Ramos (cell line): Measurements from ENCODE around the gene FAM53A.

Source experiments
- in situ Hi-C: fragments of 300-500 bp; cut with MboI; formaldehyde crosslinking; loops from one replicate; pipeline ENCODE4 v1.14.3; 2022; ENCODE audit warnings: low sequenced_read_pairs; ENCODE audit not compliant: unreplicated experiment

Gene FAM53A

DNA sequence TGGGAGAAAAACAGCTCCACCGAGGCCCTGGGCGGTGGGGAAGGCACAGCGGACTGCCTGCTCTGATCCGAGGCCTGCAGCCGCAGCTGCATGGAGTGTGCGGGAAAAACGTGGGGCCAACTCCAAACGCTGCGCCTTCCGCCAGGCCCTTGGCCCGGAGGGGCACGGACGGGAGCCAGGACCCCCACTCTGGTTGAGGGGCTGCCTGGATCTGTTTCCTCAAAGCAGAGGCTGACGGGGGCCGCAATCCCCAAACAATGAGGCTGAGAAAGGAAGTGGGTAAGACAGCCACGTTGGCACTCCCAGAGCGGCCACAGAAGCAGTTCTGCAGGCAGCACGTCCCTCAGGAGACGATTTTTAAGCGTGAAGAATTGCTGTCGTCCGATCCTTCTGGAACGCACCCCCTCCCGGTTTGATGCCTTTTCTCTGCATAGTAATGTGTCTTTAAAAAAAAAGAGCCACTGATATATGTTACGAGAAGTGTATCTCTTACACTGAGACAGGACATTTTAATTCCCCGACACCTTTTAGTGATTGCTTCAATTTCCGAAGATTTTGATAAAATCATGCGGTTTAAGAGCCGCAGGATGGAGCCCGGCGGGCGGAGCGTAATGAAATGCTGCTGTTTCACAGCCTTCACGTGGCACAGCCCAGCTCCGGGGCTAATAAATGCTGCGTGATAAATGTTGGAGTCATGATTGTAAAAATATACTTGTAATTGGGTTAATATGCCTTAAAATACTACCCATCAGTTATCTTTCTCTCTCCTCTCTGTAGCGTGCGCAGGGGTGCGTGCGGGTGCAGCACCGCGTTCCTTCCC is 85.7 kb downstream of the FAM53A start:
- in situ Hi-C loops, result no loop called here

- in situ Hi-C loops, result no loop called here
Measured at GRCh38 chr4:1597021-1597931, 86.8 kb downstream of the FAM53A start.

- in situ Hi-C loops, result no loop called here
Measured at GRCh38 chr4:1596393-1596792, 87.7 kb downstream of the FAM53A start.

- in situ Hi-C loops, result no loop called here
Measured at GRCh38 chr4:1595789-1596325, 88.3 kb downstream of the FAM53A start.

GRCh38 chr4:1594871-1595788 is 89.0 kb downstream of the FAM53A start:
- in situ Hi-C loops, result no loop called here

- in situ Hi-C loops, result no loop called here
Measured at GRCh38 chr4:1593881-1594345, 90.2 kb downstream of the FAM53A start.

DNA sequence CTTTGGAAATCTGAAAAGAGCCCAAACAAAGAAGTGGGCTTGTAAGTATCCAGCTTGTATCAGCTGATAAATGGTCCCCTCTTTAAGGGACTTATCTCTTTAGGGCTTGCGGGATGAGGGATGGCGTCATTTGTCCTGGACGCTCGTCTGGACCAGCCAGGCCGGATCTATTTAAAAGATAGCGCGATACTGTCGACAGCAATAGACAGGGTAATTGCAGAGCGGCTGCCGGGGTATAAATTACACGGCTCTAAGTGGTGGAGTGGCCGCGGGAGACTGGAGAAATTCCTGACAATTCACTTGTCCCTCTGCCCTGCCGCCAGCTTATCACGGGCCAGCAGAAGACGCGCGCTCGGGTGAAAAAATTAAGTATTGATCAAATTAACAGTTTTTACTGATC is 90.7 kb downstream of the FAM53A start:
- in situ Hi-C loops, result no loop called here

DNA sequence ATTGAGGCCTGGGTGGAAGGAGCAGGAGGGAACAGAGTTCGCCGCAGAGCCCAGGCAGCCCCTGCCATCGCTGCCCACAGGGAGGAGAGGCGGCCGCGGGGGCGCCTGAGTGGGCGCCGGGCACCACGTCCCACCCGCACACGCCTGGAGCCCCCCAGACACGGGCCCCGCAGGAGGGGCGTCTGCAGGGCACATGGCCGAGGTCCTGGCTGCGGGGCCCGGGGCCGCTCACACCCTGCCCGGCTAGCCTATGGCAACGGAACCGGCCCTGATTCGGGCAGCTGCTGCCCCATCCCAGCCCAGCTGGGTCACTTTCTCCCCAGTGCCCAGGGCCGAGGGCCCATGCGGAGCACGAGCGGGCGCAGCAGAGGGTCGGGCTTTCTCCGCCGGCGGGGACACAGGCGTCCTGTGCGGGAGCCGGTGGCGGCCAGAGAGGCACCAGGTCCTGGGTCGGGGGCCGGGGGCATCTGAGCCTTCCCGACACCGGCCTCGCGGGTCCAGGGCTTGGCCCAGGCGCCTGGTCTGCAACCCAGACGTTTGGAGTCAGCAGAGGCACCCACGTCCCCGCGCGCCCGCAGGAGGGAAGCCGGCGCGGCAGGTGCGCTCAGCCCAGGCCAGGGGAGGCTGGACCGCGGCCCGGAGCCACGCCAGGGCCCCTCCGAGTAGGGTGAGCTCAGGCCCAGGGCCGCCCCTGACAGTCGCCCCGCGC is 91.2 kb downstream of the FAM53A start:
- in situ Hi-C loops, result no loop called here

DNA sequence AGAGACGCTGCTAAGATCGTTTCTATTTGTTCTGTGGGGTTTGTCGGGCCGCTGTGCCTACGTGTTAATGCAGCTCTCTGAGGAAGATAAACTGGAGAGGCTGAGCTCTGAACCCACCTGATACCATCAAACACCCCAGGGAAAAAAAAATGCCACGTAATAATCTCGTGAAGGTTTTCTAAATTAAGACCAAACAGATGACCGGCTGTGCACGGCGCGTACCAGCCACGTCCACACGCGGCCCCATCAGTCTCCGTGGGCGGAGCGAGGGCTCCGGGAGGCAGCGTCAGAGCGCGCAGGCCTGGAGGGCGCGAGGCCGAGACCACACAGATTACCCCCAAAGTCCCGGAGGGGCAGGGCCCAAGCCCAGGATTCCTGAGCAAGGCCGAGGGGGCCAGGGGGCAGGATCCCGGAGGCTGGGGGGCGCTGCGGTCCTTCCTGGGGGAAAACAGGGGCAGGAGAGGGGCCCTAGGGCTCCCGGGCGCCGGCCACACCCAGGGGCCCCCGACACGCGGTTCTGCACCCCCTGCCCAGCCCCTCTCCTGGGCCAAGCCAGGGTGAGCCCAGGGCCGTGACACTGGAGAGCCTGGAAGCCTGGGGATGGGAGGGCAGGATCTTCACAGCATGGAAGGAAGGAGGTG is 91.9 kb downstream of the FAM53A start:
- in situ Hi-C loops, result no loop called here

DNA sequence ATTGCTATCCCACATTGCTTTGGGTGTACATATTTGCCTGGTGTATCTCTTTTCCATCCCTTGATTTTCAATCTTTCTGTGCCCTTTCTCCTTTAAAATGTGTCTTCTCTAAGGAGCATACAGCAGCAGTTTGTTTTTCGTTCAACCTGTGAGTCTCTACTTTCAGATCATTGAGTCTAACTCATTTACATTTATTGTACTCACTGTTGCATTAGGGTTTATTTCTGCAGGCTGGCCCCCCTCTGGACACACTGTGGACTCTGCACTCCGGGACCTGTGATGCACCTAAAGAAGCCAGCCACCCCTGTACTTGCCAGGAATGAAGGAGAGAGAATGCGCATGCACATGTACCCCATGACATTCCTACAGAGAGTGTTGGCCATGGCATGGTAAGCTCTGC is 93.0 kb downstream of the FAM53A start:
- in situ Hi-C loops, result no loop called here

DNA sequence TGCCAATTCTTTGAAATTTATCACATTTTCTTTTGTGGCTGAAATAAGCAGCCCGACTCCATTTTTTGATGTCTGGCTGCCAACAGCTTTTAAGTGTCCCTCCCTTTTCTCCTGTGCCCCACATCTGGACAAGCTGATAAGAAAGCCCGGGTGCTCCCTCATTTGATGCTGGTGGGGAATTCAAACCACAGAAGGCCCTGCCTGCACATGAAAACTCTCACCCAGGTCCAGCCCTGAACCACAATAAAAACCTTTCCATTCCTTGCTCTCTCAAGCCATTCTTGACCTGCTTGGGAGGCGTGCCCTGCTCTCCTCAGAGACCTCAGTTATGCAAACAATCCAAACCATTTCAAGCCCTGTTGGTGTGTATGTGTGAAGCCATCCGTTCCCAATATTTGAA is 93.9 kb downstream of the FAM53A start:
- in situ Hi-C loops, result no loop called here
